ENCODE data around the gene C2orf49. TPM values are rescaled to one million over a fixed set of nuclear protein-coding genes. Genes with fewer than 3 reads are reported as not detected.

The C2orf49 gene
- total and polyA plus RNA-seq, 2 experiments from 2014 or later: 16.9 to 19.6 TPM

GRCh38 chr2:105294844-105295481 lies 42.4 kb upstream of the C2orf49 start:
- Histone ChIP-seq H3K4me3 (no peak overlapping the region), H3K9me2 (replicated peaks; ENCODE audit: insufficient read depth) (no peaks in the 10 kb centered on the region), H3K27ac (no peak overlapping the region), H3K4me1 (ENCODE audit: insufficient read depth) (no peaks in the 10 kb centered on the region), H3K36me3 (replicated peaks; ENCODE audit: insufficient read depth, low read depth) (no peaks in the 10 kb centered on the region), H3K4me2 (no peak overlapping the region), H3K27me3 (no peaks in the 10 kb centered on the region), H3K79me2 (peaks cover 2% of the 10 kb centered on the region), H2AFZ (no peak overlapping the region), H3K9me3 (ENCODE audit: low read depth) (no peaks in the 10 kb centered on the region), H4K20me1 (ENCODE audit: insufficient read depth, poor library complexity, severe bottlenecking) (no peaks in the 10 kb centered on the region)
- peak; percentile 80 for DNase-seq (ENCODE audit: low spot score)
- WGBS (ENCODE audit: low lambda C conversion rate, missing lambda C conversion rate): 34% methylated on average over 5 of the region's 5 CpGs
- TF ChIP-seq, protein P1, sequence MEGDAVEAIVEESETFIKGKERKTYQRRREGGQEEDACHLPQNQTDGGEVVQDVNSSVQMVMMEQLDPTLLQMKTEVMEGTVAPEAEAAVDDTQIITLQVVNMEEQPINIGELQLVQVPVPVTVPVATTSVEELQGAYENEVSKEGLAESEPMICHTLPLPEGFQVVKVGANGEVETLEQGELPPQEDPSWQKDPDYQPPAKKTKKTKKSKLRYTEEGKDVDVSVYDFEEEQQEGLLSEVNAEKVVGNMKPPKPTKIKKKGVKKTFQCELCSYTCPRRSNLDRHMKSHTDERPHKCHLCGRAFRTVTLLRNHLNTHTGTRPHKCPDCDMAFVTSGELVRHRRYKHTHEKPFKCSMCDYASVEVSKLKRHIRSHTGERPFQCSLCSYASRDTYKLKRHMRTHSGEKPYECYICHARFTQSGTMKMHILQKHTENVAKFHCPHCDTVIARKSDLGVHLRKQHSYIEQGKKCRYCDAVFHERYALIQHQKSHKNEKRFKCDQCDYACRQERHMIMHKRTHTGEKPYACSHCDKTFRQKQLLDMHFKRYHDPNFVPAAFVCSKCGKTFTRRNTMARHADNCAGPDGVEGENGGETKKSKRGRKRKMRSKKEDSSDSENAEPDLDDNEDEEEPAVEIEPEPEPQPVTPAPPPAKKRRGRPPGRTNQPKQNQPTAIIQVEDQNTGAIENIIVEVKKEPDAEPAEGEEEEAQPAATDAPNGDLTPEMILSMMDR (IDR thresholded peaks at IDR 0.05; ENCODE audit: poor library complexity): peak; percentile 72
- no peak for TF ChIP-seq EZH2phosphoT487 (IDR thresholded peaks at IDR 0.05; ENCODE audit: low read depth, severe bottlenecking, unreplicated experiment)

GRCh38 chr2:105296017-105296611 lies 41.2 kb upstream of the C2orf49 start:
- H3K27me3 ChIP-seq: no peaks in the 10 kb centered on the region
- TF ChIP-seq EZH2phosphoT487 (IDR thresholded peaks at IDR 0.05; ENCODE audit: low read depth, severe bottlenecking, unreplicated experiment) (no peak), EZH2 (IDR thresholded peaks at IDR 0.05; ENCODE audit: borderline replicate concordance) (no peak)
- TF ChIP-seq, protein P1 (IDR thresholded peaks at IDR 0.05; ENCODE audit: poor library complexity): no peak
- H3K4me1 ChIP-seq (ENCODE audit: insufficient read depth): no peaks in the 10 kb centered on the region
- H3K4me3 ChIP-seq: no peak overlapping the region
- H4K20me1 ChIP-seq (ENCODE audit: insufficient read depth, poor library complexity, severe bottlenecking): no peaks in the 10 kb centered on the region
- no peak for DNase-seq (ENCODE audit: low spot score)
- WGBS (ENCODE audit: low lambda C conversion rate, missing lambda C conversion rate): 68% methylated on average over 7 of the region's 7 CpGs
- H3K36me3 ChIP-seq (replicated peaks; ENCODE audit: insufficient read depth, low read depth): no peaks in the 10 kb centered on the region
- H3K9me2 ChIP-seq (replicated peaks; ENCODE audit: insufficient read depth): no peaks in the 10 kb centered on the region
- no peaks in the 10 kb centered on the region for H3K9me3 ChIP-seq (ENCODE audit: low read depth)
- H2AFZ ChIP-seq: no peak overlapping the region
- H3K79me2 ChIP-seq: peaks cover 11% of the 10 kb centered on the region
- H3K27ac ChIP-seq: no peak overlapping the region
- no peak overlapping the region for H3K4me2 ChIP-seq

DNA sequence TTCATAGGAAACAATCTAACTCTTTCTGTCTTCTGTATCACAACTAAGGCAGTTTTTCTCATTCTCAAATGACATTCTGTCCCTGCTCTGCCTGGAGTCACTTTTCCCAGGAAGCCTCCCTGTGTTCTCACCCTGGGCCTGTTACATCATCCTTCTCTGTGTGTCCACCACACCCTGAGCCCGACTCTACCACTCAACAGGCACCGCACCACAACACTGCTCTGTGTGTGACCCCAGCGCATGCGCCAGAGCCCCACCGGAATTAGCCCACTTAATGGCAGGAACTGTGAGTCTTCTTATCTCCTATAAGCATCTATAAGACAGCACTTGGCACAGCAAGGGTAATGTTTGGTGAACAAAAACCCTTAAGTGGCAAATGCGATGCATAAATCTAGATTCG lies 40.1 kb upstream of the C2orf49 start:
- no peaks in the 10 kb centered on the region for H3K9me3 ChIP-seq (ENCODE audit: low read depth)
- peaks cover 20% of the 10 kb centered on the region for H3K79me2 ChIP-seq
- H3K27me3 ChIP-seq: no peaks in the 10 kb centered on the region
- H3K4me2 ChIP-seq: no peak overlapping the region
- TF ChIP-seq, protein P1 (IDR thresholded peaks at IDR 0.05; ENCODE audit: poor library complexity): no peak
- TF ChIP-seq EZH2phosphoT487 (IDR thresholded peaks at IDR 0.05; ENCODE audit: low read depth, severe bottlenecking, unreplicated experiment) (no peak), EZH2 (IDR thresholded peaks at IDR 0.05; ENCODE audit: borderline replicate concordance) (no peak)
- H3K36me3 ChIP-seq (replicated peaks; ENCODE audit: insufficient read depth, low read depth): no peaks in the 10 kb centered on the region
- DNase-seq (ENCODE audit: low spot score): no peak
- H3K4me1 ChIP-seq (ENCODE audit: insufficient read depth): no peaks in the 10 kb centered on the region
- H3K27ac ChIP-seq: no peak overlapping the region
- WGBS (ENCODE audit: low lambda C conversion rate, missing lambda C conversion rate): 93% methylated on average over 7 of the region's 7 CpGs
- H3K4me3 ChIP-seq: no peak overlapping the region
- no peak overlapping the region for H2AFZ ChIP-seq
- no peaks in the 10 kb centered on the region for H4K20me1 ChIP-seq (ENCODE audit: insufficient read depth, poor library complexity, severe bottlenecking)
- H3K9me2 ChIP-seq (replicated peaks; ENCODE audit: insufficient read depth): no peaks in the 10 kb centered on the region

All from hepatocyte (in vitro differentiated cells).